HepG2 (cell line): Measurements from ENCODE around the gene NACC2. TPM values are rescaled to one million over a fixed set of nuclear protein-coding genes. Genes with fewer than 3 reads are reported as not detected.

Source experiments
- ATAC-seq: fragments of 200-7000 bp; cut with Tn5 transposase; 3 replicates; pipeline ENCODE4 v1.9.1; 2020; ENCODE audit warnings: mild to moderate bottlenecking, moderate library complexity
- BruUV-seq: library from RNA; stranded (reverse); fragments of 400-500 nt; replicated peaks from 2 replicates; lab custom pipeline; 2021; lab: Mats Ljungman, UMichigan
- CTCF ChIA-PET: fragments of 300-600 bp; formaldehyde crosslinking; extraction: SDS; loops from one replicate; lab custom pipeline; 2021; ENCODE audit warnings: low total read pairs, inconsistent platforms, low intra/inter-chr PET ratio; lab: Yijun Ruan, JAX
- POLR2A ChIA-PET: fragments of 350-600 bp; sonication (Branson Sonifier 250); formaldehyde crosslinking; loops from one replicate; lab custom pipeline; 2020; ENCODE audit warnings: antibody characterized with exemption, inconsistent platforms; lab: Yijun Ruan, JAX
- DNase-seq: peaks from one replicate; pipeline ENCODE4 v3.0.0-alpha.2; 2015; ENCODE audit warnings: low spot score
- FAIRE-seq: peaks from 3 replicates; lab custom pipeline; 2011; peaks lifted over from hg19 to GRCh38; lab: Jason Lieb, UNC
- H2AFZ ChIP-seq: one replicate; pipeline ENCODE4 v1.6.1; 2011; ENCODE audit warnings: low read length, inconsistent platforms
- H3K27ac ChIP-seq: fragments of 300-600 bp; 3 replicates; pipeline ENCODE4 v1.8.0; 2011; ENCODE audit warnings: mixed run types, mild to moderate bottlenecking, mixed read lengths, low read length, inconsistent platforms; ENCODE audit not compliant: insufficient read depth; ENCODE audit errors: extremely low read length
- H3K27me3 ChIP-seq, 2 experiments: fragments of 200-600 bp in 1 of 2; 2 replicates in 1 of 2; 3 replicates in 1 of 2; pipeline versions ENCODE4 v1.6.0 to v1.8.0; 2011; ENCODE audit warnings: low read length in 2 of 2, mild to moderate bottlenecking in 2 of 2, moderate library complexity in 2 of 2, inconsistent platforms in 1 of 2; ENCODE audit not compliant: insufficient read depth in 2 of 2, control insufficient read depth in 1 of 2
- H3K36me3 ChIP-seq, 2 experiments: fragments of 200-600 bp in 1 of 2; replicated peaks in 1 of 2; 2 replicates in 1 of 2; 3 replicates in 1 of 2; pipeline versions ENCODE4 v1.5.1 to v1.8.0; 2011; ENCODE audit warnings: low read length in 2 of 2, inconsistent platforms in 1 of 2; ENCODE audit not compliant: insufficient read depth in 2 of 2, control insufficient read depth in 1 of 2
- H3K4me1 ChIP-seq: 2 replicates; pipeline ENCODE4 v1.5.1; 2012; ENCODE audit warnings: low read length, inconsistent platforms; ENCODE audit not compliant: insufficient read depth
- H3K4me2 ChIP-seq: 2 replicates; pipeline ENCODE4 v1.6.0; 2011; ENCODE audit warnings: low read depth, low read length, inconsistent platforms
- H3K4me3 ChIP-seq, 3 experiments: fragments of 200-600 bp in 1 of 3; sonication (generic), shearing (Covaris generic) in 1 of 3; replicated peaks in 1 of 3; 2 replicates each; pipeline ENCODE4 v1.5.1; 2011 to 2016; ENCODE audit warnings: low read length in 3 of 3, inconsistent platforms in 2 of 3, low read depth in 2 of 3, mild to moderate bottlenecking in 2 of 3, control low read depth in 1 of 3, mixed read lengths in 1 of 3; ENCODE audit not compliant: insufficient read depth in 1 of 3
- H3K79me2 ChIP-seq: one replicate; pipeline ENCODE4 v1.6.1; 2011; ENCODE audit warnings: low read length, inconsistent platforms; ENCODE audit not compliant: insufficient read depth
- H3K9ac ChIP-seq: 2 replicates; pipeline ENCODE4 v1.6.0; 2011; ENCODE audit warnings: mild to moderate bottlenecking, low read depth, low read length, inconsistent platforms; ENCODE audit not compliant: insufficient read depth
- H3K9me3 ChIP-seq: 2 replicates; pipeline ENCODE4 v1.5.1; 2012; ENCODE audit warnings: mild to moderate bottlenecking, low read length
- H4K20me1 ChIP-seq: 2 replicates; pipeline ENCODE4 v1.6.0; 2011; ENCODE audit warnings: inconsistent platforms, mild to moderate bottlenecking, low read length, moderate library complexity; ENCODE audit not compliant: insufficient read depth
- HNRNPL ChIP-seq: fragments of 200-400 bp; formaldehyde crosslinking; IDR thresholded peaks from 2 replicates; pipeline ENCODE4 v1.6.1; 2017; ENCODE audit warnings: mild to moderate bottlenecking, low read depth, low read length
- MEF2D ChIP-seq: sonication (generic); formaldehyde crosslinking; IDR thresholded peaks from 2 replicates; pipeline ENCODE4 v1.5.1; 2020; ENCODE audit warnings: mild to moderate bottlenecking, missing genetic modification reagents
- ZNF10 ChIP-seq: sonication (generic); formaldehyde crosslinking; IDR thresholded peaks from 2 replicates; pipeline ENCODE4 v1.4.0; 2020; ENCODE audit warnings: mild to moderate bottlenecking, low read depth, missing genetic modification reagents, borderline replicate concordance
- ZNF296 ChIP-seq: sonication (generic); formaldehyde crosslinking; conservative IDR thresholded peaks from 2 replicates; pipeline ENCODE4 v1.5.0; 2020; ENCODE audit warnings: mild to moderate bottlenecking, missing genetic modification reagents
- ZNF569 ChIP-seq: sonication (generic); formaldehyde crosslinking; IDR thresholded peaks from 2 replicates; pipeline ENCODE4 v1.5.0; 2020; ENCODE audit warnings: mild to moderate bottlenecking, missing genetic modification reagents, moderate library complexity, borderline replicate concordance
- WGBS: methylation state at CpG from one replicate; pipeline ENCODE4 v1.1.6; 2017; ENCODE audit warnings: low lambda C conversion rate; 5-methylcytosine and 5-hydroxymethylcytosine counted together
- in situ Hi-C: cut with HindIII; loops from 2 replicates; pipeline ENCODE4 v1.10.0; 2017; ENCODE audit warnings: low pct_unique_long_range_greater_than_20kb; ENCODE audit not compliant: extremely low pct_ligation_motif_present
- intact Hi-C: fragments of 100-400 bp; cut with micrococcal nuclease; formaldehyde crosslinking; loops from one replicate; pipeline ENCODE4 v1.10.0; 2022; ENCODE audit not compliant: unreplicated experiment
- polyA plus RNA-seq, 8 experiments: library from polyadenylated mRNA; depleted of rRNA in 3 of 8; stranded (reverse) in 7 of 8; unstranded in 1 of 8; fragments of >200 nt; fragmentation: Illumina TruSeq in 4 of 8; extraction: Trizol in 4 of 8; gene quantifications; 2 replicates each; pipeline versions ENCODE4 v1.2.1 to v1.2.3, GENCODE V29; 2011 to 2016; ENCODE audit warnings: low read depth in 4 of 8, missing spikeins in 1 of 8, mixed read lengths in 1 of 8; ENCODE audit not compliant: insufficient read depth in 1 of 8
- total RNA-seq, 5 experiments: library from RNA; depleted of rRNA; stranded (reverse); fragments of >200 nt; fragmentation: Illumina TruSeq; extraction: Trizol; gene quantifications; 2 replicates each; pipeline ENCODE4 v1.2.3, GENCODE V29; 2016; ENCODE audit warnings: low read depth in 1 of 5
- TF ChIP-seq, protein P1 (sequence below): sonication (generic); formaldehyde crosslinking; IDR thresholded peaks from 2 replicates; pipeline ENCODE4 v1.9.0; 2021; ENCODE audit warnings: missing genetic modification reagents, borderline replicate concordance

NACC2 gene
- total and polyA plus RNA-seq, 2 of the 13 experiments (the other 11 are each of a cell fraction or from before 2014, with no cell fraction given): 5.9 to 12.3 TPM

- TF ChIP-seq, protein P1, sequence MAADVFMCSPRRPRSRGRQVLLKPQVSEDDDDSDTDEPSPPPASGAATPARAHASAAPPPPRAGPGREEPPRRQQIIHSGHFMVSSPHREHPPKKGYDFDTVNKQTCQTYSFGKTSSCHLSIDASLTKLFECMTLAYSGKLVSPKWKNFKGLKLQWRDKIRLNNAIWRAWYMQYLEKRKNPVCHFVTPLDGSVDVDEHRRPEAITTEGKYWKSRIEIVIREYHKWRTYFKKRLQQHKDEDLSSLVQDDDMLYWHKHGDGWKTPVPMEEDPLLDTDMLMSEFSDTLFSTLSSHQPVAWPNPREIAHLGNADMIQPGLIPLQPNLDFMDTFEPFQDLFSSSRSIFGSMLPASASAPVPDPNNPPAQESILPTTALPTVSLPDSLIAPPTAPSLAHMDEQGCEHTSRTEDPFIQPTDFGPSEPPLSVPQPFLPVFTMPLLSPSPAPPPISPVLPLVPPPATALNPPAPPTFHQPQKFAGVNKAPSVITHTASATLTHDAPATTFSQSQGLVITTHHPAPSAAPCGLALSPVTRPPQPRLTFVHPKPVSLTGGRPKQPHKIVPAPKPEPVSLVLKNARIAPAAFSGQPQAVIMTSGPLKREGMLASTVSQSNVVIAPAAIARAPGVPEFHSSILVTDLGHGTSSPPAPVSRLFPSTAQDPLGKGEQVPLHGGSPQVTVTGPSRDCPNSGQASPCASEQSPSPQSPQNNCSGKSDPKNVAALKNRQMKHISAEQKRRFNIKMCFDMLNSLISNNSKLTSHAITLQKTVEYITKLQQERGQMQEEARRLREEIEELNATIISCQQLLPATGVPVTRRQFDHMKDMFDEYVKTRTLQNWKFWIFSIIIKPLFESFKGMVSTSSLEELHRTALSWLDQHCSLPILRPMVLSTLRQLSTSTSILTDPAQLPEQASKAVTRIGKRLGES (CRISPR knock-in tag): no peak
- no peak for TF ChIP-seq MEF2D
- no peak for TF ChIP-seq ZNF296 (CRISPR knock-in tag)
- TF ChIP-seq ZNF10: no peak
Measured at GRCh38 chr9:136016572-136017288, 78.4 kb downstream of the NACC2 start (continued).

- no peak for FAIRE-seq
- CTCF ChIA-PET: no interaction called here
Measured at GRCh38 chr9:136015656-136016571, 79.2 kb downstream of the NACC2 start.

More at GRCh38 chr9:136015656-136016571, 79.2 kb downstream of the NACC2 start:
- Histone ChIP-seq H3K9me3 (no peaks in the 10 kb centered on the region), H2AFZ (no peak overlapping the region), H3K4me2 (no peak overlapping the region), H4K20me1 (no peaks in the 10 kb centered on the region), H3K27ac (no peak overlapping the region), H3K79me2 (peaks cover 11% of the 10 kb centered on the region), H3K27me3 (no peaks in the 10 kb centered on the region), H3K9ac (no peak overlapping the region), H3K36me3 (peaks cover 3 to 8% of the 10 kb centered on the region in 2 experiments; a peak in 1 of 5 replicates), H3K4me1 (peaks cover 52% of the 10 kb centered on the region), H3K4me3 (no peak overlapping the region)
- 0 out of 2 replicates have a peak, but pooled peaks have one; percentile 34 for TF ChIP-seq HNRNPL
- no peak for TF ChIP-seq ZNF569 (CRISPR knock-in tag)
- intact Hi-C loops: no loop called here
- DNase-seq: no peak
- in situ Hi-C loops: no loop called here
- no TSS peak for BruUV-seq
- no peak for ATAC-seq
- POLR2A ChIA-PET: interaction anchor here (3.0 kb wide), 1 partner anchor 23 kb away, joined by 17 read pairs; no protein-coding TSS in a partner anchor
- 83% methylated on average over 20 of the region's 28 CpGs for WGBS
